ENCODE data around the gene NHS.

- TF ChIP-seq CTCF (IDR thresholded peaks at IDR 0.05; ENCODE audit: low read length) (no peak), EZH2 (IDR thresholded peaks at IDR 0.05; ENCODE audit: borderline replicate concordance, low read length) (no peak)
Observed at GRCh38 chrX:17553961-17554482, 179.0 kb downstream of the NHS start.

Measured in OCI-LY1 (cell line).